Esophagus muscularis mucosa (tissue), 4 donors: ENCODE results near the gene TBC1D16.
"Not testable (repeated sequence)": the region's sequence is repeated elsewhere in the genome, so short reads cannot be mapped to it uniquely, and the experiment has no call there.

Experiments used
- CTCF ChIP-seq, 3 experiments: fragments of 200-600 bp in 2 of 3; fragments of 450-650 bp in 1 of 3; sonication (generic) in 2 of 3; IDR thresholded peaks; one replicate each; pipeline ENCODE4 v1.5.1; 2017 to 2019; ENCODE audit warnings: antibody characterized with exemption in 3 of 3, mild to moderate bottlenecking in 2 of 3, moderate library complexity in 1 of 3
- EP300 ChIP-seq: sonication (generic); formaldehyde crosslinking; IDR thresholded peaks from one replicate; pipeline ENCODE4 v1.6.1; 2017; ENCODE audit warnings: antibody characterized with exemption
- POLR2A ChIP-seq: fragments of 450-650 bp; IDR thresholded peaks from one replicate; pipeline ENCODE4 v1.6.1; 2017; ENCODE audit warnings: antibody characterized with exemption, moderate library complexity, mild to moderate bottlenecking, low read depth

GRCh38 chr17:80046709-80047108, 11.0 kb upstream of the TBC1D16 start:
- not testable (repeated sequence) for TF ChIP-seq CTCF (IDR thresholded peaks at IDR 0.05); POLR2A; EP300
